G401 (cell line): ENCODE results near the gene DYRK1B. TPM values are rescaled to one million over a fixed set of nuclear protein-coding genes. Genes with fewer than 3 reads are reported as not detected.

Source experiments
- total RNA-seq: library from RNA; depleted of rRNA; stranded (reverse); fragments of >200 nt; shearing (Covaris generic); gene quantifications from 2 replicates; pipeline ENCODE4 v1.2.3, GENCODE V29; 2014; rRNA removed

DYRK1B gene
- total RNA-seq, 1 experiment from 2014 or later: 11.8 TPM

Other genes with a start within 250 kb of the DYRK1B start
- not detected in 2 replicates for gene LGALS13, start 231.6 kb downstream of the DYRK1B start, total RNA-seq
- not detected in 2 replicates for gene LGALS16, start 178.2 kb downstream of the DYRK1B start, total RNA-seq
- not detected in 2 replicates for gene LGALS14, start 129.7 kb downstream of the DYRK1B start, total RNA-seq
- not detected in 2 replicates for gene CLC, start 96.1 kb downstream of the DYRK1B start, total RNA-seq
- 0.74 TPM in 1 of 2 replicates, not detected in the other for gene LEUTX, start 55.3 kb downstream of the DYRK1B start, total RNA-seq
- gene FBL, start 12.2 kb upstream of the DYRK1B start, total RNA-seq: 505 and 527 TPM in 2 replicates
- 0.55 and 0.61 TPM in 2 replicates for gene FCGBP, start 100.5 kb upstream of the DYRK1B start, total RNA-seq
- 273 and 325 TPM in 2 replicates for gene PSMC4, start 137.0 kb upstream of the DYRK1B start, total RNA-seq
- gene ZNF546, start 162.9 kb upstream of the DYRK1B start, total RNA-seq: 3.0 and 3.4 TPM in 2 replicates
- gene ZNF780B, start 222.1 kb upstream of the DYRK1B start, total RNA-seq: 9.5 and 12.8 TPM in 2 replicates